ENCODE data around the gene STAMBP.

Gene STAMBP

GRCh38 chr2:73906847-73907505 lies 78.2 kb downstream of the STAMBP start:
- no peak for DNase-seq (ENCODE audit: low read depth in 2 of 2)

GRCh38 chr2:73907840-73908452 lies 79.2 kb downstream of the STAMBP start:
- peak; percentile 21 to 24 for DNase-seq (ENCODE audit: low read depth in 2 of 2)

- no peak for DNase-seq (ENCODE audit: low read depth in 2 of 2)
Measured at GRCh38 chr2:73908689-73909652, 80.2 kb downstream of the STAMBP start.

- DNase-seq (ENCODE audit: low read depth in 2 of 2), result no peak
Measured at GRCh38 chr2:73910873-73911547, 82.2 kb downstream of the STAMBP start.

GRCh38 chr2:73911548-73912208 lies 82.9 kb downstream of the STAMBP start:
- no peak for DNase-seq (ENCODE audit: low read depth in 2 of 2)

GRCh38 chr2:73913414-73914054 lies 84.8 kb downstream of the STAMBP start:
- DNase-seq (ENCODE audit: low read depth in 2 of 2), result no peak

GRCh38 chr2:73914667-73915066 lies 85.9 kb downstream of the STAMBP start:
- no peak for DNase-seq (ENCODE audit: low read depth in 2 of 2)

- DNase-seq (ENCODE audit: low read depth in 2 of 2), result no peak
Measured at GRCh38 chr2:73915437-73915993, 86.8 kb downstream of the STAMBP start.

- DNase-seq (ENCODE audit: low read depth in 2 of 2), result no peak
Measured at GRCh38 chr2:73916666-73917065, 87.9 kb downstream of the STAMBP start.

GRCh38 chr2:73917296-73917695 lies 88.5 kb downstream of the STAMBP start:
- DNase-seq (ENCODE audit: low read depth in 2 of 2), result no peak

GRCh38 chr2:73917696-73918207 lies 89.0 kb downstream of the STAMBP start:
- no peak for DNase-seq (ENCODE audit: low read depth in 2 of 2)

- DNase-seq (ENCODE audit: low read depth in 2 of 2), result no peak
Measured at GRCh38 chr2:73918856-73919255, 90.1 kb downstream of the STAMBP start.

- no peak for DNase-seq (ENCODE audit: low read depth in 2 of 2)
Measured at GRCh38 chr2:73919596-73920228, 91.0 kb downstream of the STAMBP start.

GRCh38 chr2:73920577-73921545 lies 92.1 kb downstream of the STAMBP start:
- DNase-seq (ENCODE audit: low read depth in 2 of 2), result no peak

GRCh38 chr2:73921581-73921980 lies 92.8 kb downstream of the STAMBP start:
- no peak for DNase-seq (ENCODE audit: low read depth in 2 of 2)

GRCh38 chr2:73922681-73923080 lies 93.9 kb downstream of the STAMBP start:
- DNase-seq (ENCODE audit: low read depth in 2 of 2), result no peak
